HepG2 (cell line): ENCODE data around the gene ZNF524. TPM values are rescaled to one million over a fixed set of nuclear protein-coding genes. Genes with fewer than 3 reads are reported as not detected.
A peak's percentile ranks its signal among the peaks of the same experiment; 100 is the strongest.

Experiments used
- ATAC-seq: fragments of 200-7000 bp; cut with Tn5 transposase; 3 replicates; pipeline ENCODE4 v1.9.1; 2020; ENCODE audit warnings: mild to moderate bottlenecking, moderate library complexity
- BruUV-seq: library from RNA; stranded (reverse); fragments of 400-500 nt; replicated peaks from 2 replicates; lab custom pipeline; 2021; lab: Mats Ljungman, UMichigan
- CTCF ChIA-PET: fragments of 300-600 bp; formaldehyde crosslinking; extraction: SDS; loops from one replicate; lab custom pipeline; 2021; ENCODE audit warnings: low total read pairs, inconsistent platforms, low intra/inter-chr PET ratio; lab: Yijun Ruan, JAX
- POLR2A ChIA-PET: fragments of 350-600 bp; sonication (Branson Sonifier 250); formaldehyde crosslinking; loops from one replicate; lab custom pipeline; 2020; ENCODE audit warnings: antibody characterized with exemption, inconsistent platforms; lab: Yijun Ruan, JAX
- DNase-seq: peaks from one replicate; pipeline ENCODE4 v3.0.0-alpha.2; 2015; ENCODE audit warnings: low spot score
- FAIRE-seq: peaks from 3 replicates; lab custom pipeline; 2011; peaks lifted over from hg19 to GRCh38; lab: Jason Lieb, UNC
- H2AFZ ChIP-seq: one replicate; pipeline ENCODE4 v1.6.1; 2011; ENCODE audit warnings: low read length, inconsistent platforms
- H3K27ac ChIP-seq: fragments of 300-600 bp; 3 replicates; pipeline ENCODE4 v1.8.0; 2011; ENCODE audit warnings: mixed run types, mild to moderate bottlenecking, mixed read lengths, low read length, inconsistent platforms; ENCODE audit not compliant: insufficient read depth; ENCODE audit errors: extremely low read length
- H3K27me3 ChIP-seq, 2 experiments: fragments of 200-600 bp in 1 of 2; 2 replicates in 1 of 2; 3 replicates in 1 of 2; pipeline versions ENCODE4 v1.6.0 to v1.8.0; 2011; ENCODE audit warnings: low read length in 2 of 2, mild to moderate bottlenecking in 2 of 2, moderate library complexity in 2 of 2, inconsistent platforms in 1 of 2; ENCODE audit not compliant: insufficient read depth in 2 of 2, control insufficient read depth in 1 of 2
- H3K36me3 ChIP-seq, 2 experiments: fragments of 200-600 bp in 1 of 2; replicated peaks in 1 of 2; 2 replicates in 1 of 2; 3 replicates in 1 of 2; pipeline versions ENCODE4 v1.5.1 to v1.8.0; 2011; ENCODE audit warnings: low read length in 2 of 2, inconsistent platforms in 1 of 2; ENCODE audit not compliant: insufficient read depth in 2 of 2, control insufficient read depth in 1 of 2
- H3K4me1 ChIP-seq: 2 replicates; pipeline ENCODE4 v1.5.1; 2012; ENCODE audit warnings: low read length, inconsistent platforms; ENCODE audit not compliant: insufficient read depth
- H3K4me2 ChIP-seq: 2 replicates; pipeline ENCODE4 v1.6.0; 2011; ENCODE audit warnings: low read depth, low read length, inconsistent platforms
- H3K4me3 ChIP-seq, 3 experiments: fragments of 200-600 bp in 1 of 3; sonication (generic), shearing (Covaris generic) in 1 of 3; replicated peaks in 1 of 3; 2 replicates each; pipeline ENCODE4 v1.5.1; 2011 to 2016; ENCODE audit warnings: low read length in 3 of 3, inconsistent platforms in 2 of 3, low read depth in 2 of 3, mild to moderate bottlenecking in 2 of 3, control low read depth in 1 of 3, mixed read lengths in 1 of 3; ENCODE audit not compliant: insufficient read depth in 1 of 3
- H3K79me2 ChIP-seq: one replicate; pipeline ENCODE4 v1.6.1; 2011; ENCODE audit warnings: low read length, inconsistent platforms; ENCODE audit not compliant: insufficient read depth
- H3K9ac ChIP-seq: 2 replicates; pipeline ENCODE4 v1.6.0; 2011; ENCODE audit warnings: mild to moderate bottlenecking, low read depth, low read length, inconsistent platforms; ENCODE audit not compliant: insufficient read depth
- H3K9me3 ChIP-seq: 2 replicates; pipeline ENCODE4 v1.5.1; 2012; ENCODE audit warnings: mild to moderate bottlenecking, low read length
- H4K20me1 ChIP-seq: 2 replicates; pipeline ENCODE4 v1.6.0; 2011; ENCODE audit warnings: inconsistent platforms, mild to moderate bottlenecking, low read length, moderate library complexity; ENCODE audit not compliant: insufficient read depth
- CHD4 ChIP-seq: fragments of 200-600 bp; sonication (generic); IDR thresholded peaks from 2 replicates; pipeline ENCODE4 v1.7.0; 2017; ENCODE audit warnings: mild to moderate bottlenecking, low read length, borderline replicate concordance
- E2F2 ChIP-seq: sonication (generic); formaldehyde crosslinking; IDR thresholded peaks from 2 replicates; pipeline ENCODE4 v1.4.0; 2020; ENCODE audit warnings: missing genetic modification reagents, borderline replicate concordance
- ISL2 ChIP-seq: sonication (generic); formaldehyde crosslinking; IDR thresholded peaks from 2 replicates; pipeline ENCODE4 v1.5.0; 2020; ENCODE audit warnings: missing genetic modification reagents
- KLF12 ChIP-seq: sonication (generic); formaldehyde crosslinking; IDR thresholded peaks from 2 replicates; pipeline ENCODE4 v1.4.0; 2020; ENCODE audit warnings: missing genetic modification reagents, borderline replicate concordance
- MAF1 ChIP-seq: sonication (generic); formaldehyde crosslinking; IDR thresholded peaks from 2 replicates; pipeline ENCODE4 v1.5.0; 2020; ENCODE audit warnings: missing genetic modification reagents, borderline replicate concordance
- NFATC3 ChIP-seq: sonication (generic); formaldehyde crosslinking; IDR thresholded peaks from 2 replicates; pipeline ENCODE4 v1.5.1; 2020; ENCODE audit warnings: mild to moderate bottlenecking, missing genetic modification reagents
- NR3C1 ChIP-seq: sonication (generic); formaldehyde crosslinking; IDR thresholded peaks from 2 replicates; pipeline ENCODE4 v1.4.0; 2020; ENCODE audit warnings: missing genetic modification reagents
- PHF8 ChIP-seq: sonication (generic); formaldehyde crosslinking; IDR thresholded peaks from 2 replicates; pipeline ENCODE4 v1.5.0; 2020; ENCODE audit warnings: missing genetic modification reagents
- RELA ChIP-seq: sonication (generic); formaldehyde crosslinking; IDR thresholded peaks from 2 replicates; pipeline ENCODE4 v1.4.0; 2020; ENCODE audit warnings: missing genetic modification reagents
- SALL1 ChIP-seq: sonication (generic); formaldehyde crosslinking; IDR thresholded peaks from 2 replicates; pipeline ENCODE4 v1.8.0; 2022; ENCODE audit warnings: mild to moderate bottlenecking, missing genetic modification reagents
- SOX6 ChIP-seq, 2 experiments: fragments of 450-650 bp in 1 of 2; sonication (generic) in 1 of 2; formaldehyde crosslinking in 1 of 2; IDR thresholded peaks; 2 replicates each; pipeline versions ENCODE4 v1.4.0 to v1.6.1; 2017 to 2020; ENCODE audit warnings: antibody characterized with exemption in 1 of 2, mild to moderate bottlenecking in 1 of 2, missing genetic modification reagents in 1 of 2
- ZNF274 ChIP-seq: sonication (generic); formaldehyde crosslinking; IDR thresholded peaks from 2 replicates; pipeline ENCODE4 v1.5.1; 2020; ENCODE audit warnings: mild to moderate bottlenecking, missing genetic modification reagents
- ZNF318 ChIP-seq: sonication (generic); formaldehyde crosslinking; IDR thresholded peaks from 2 replicates; pipeline ENCODE4 v1.4.0; 2020; ENCODE audit warnings: mild to moderate bottlenecking, missing genetic modification reagents
- ZNF451 ChIP-seq: sonication (generic); formaldehyde crosslinking; IDR thresholded peaks from 2 replicates; pipeline ENCODE4 v1.5.0; 2020; ENCODE audit warnings: mild to moderate bottlenecking, missing genetic modification reagents
- ZNF775 ChIP-seq: sonication (generic); formaldehyde crosslinking; IDR thresholded peaks from 2 replicates; pipeline ENCODE4 v1.4.0; 2020; ENCODE audit warnings: missing genetic modification reagents, mild to moderate bottlenecking, moderate library complexity, borderline replicate concordance
- ZSCAN22 ChIP-seq: sonication (generic); formaldehyde crosslinking; IDR thresholded peaks from 2 replicates; pipeline ENCODE4 v1.4.0; 2020; ENCODE audit warnings: mild to moderate bottlenecking, missing genetic modification reagents
- WGBS: methylation state at CpG from one replicate; pipeline ENCODE4 v1.1.6; 2017; ENCODE audit warnings: low lambda C conversion rate; 5-methylcytosine and 5-hydroxymethylcytosine counted together
- in situ Hi-C: cut with HindIII; loops from 2 replicates; pipeline ENCODE4 v1.10.0; 2017; ENCODE audit warnings: low pct_unique_long_range_greater_than_20kb; ENCODE audit not compliant: extremely low pct_ligation_motif_present
- intact Hi-C: fragments of 100-400 bp; cut with micrococcal nuclease; formaldehyde crosslinking; loops from one replicate; pipeline ENCODE4 v1.10.0; 2022; ENCODE audit not compliant: unreplicated experiment
- polyA plus RNA-seq, 8 experiments: library from polyadenylated mRNA; depleted of rRNA in 3 of 8; stranded (reverse) in 7 of 8; unstranded in 1 of 8; fragments of >200 nt; fragmentation: Illumina TruSeq in 4 of 8; extraction: Trizol in 4 of 8; gene quantifications; 2 replicates each; pipeline versions ENCODE4 v1.2.1 to v1.2.3, GENCODE V29; 2011 to 2016; ENCODE audit warnings: low read depth in 4 of 8, missing spikeins in 1 of 8, mixed read lengths in 1 of 8; ENCODE audit not compliant: insufficient read depth in 1 of 8
- total RNA-seq, 5 experiments: library from RNA; depleted of rRNA; stranded (reverse); fragments of >200 nt; fragmentation: Illumina TruSeq; extraction: Trizol; gene quantifications; 2 replicates each; pipeline ENCODE4 v1.2.3, GENCODE V29; 2016; ENCODE audit warnings: low read depth in 1 of 5

The ZNF524 gene
- total and polyA plus RNA-seq, 2 of the 13 experiments (the other 11 are each of a cell fraction or from before 2014, with no cell fraction given) = 3.2 to 4.6 TPM

- ChIA-PET CTCF (no interaction called here), POLR2A (interaction anchor here (0.7 kb wide), 1 partner anchor 8 kb away, joined by 3 read pairs; no protein-coding TSS in a partner anchor)
- H3K27ac ChIP-seq = peak overlapping the region; percentile 39
- BruUV-seq = no TSS peak
- H3K79me2 ChIP-seq = no peaks in the 10 kb centered on the region
- peak; percentile 68 for DNase-seq
- peak overlapping the region in 1 of 3 experiments; percentile 17; a peak in 2 of 6 replicates for H3K4me3 ChIP-seq
- no peaks in the 10 kb centered on the region for H4K20me1 ChIP-seq
- no peaks in the 10 kb centered on the region for H3K9me3 ChIP-seq
- H3K27me3 ChIP-seq = no peaks in the 10 kb centered on the region
- no peak for FAIRE-seq
- peak overlapping the region; percentile 63 for H3K4me2 ChIP-seq
- intact Hi-C loops = loop anchor here (10.0 kb wide), 1 partner anchor 50 kb away; the partner anchor contains the start of genes ZNF524 and ZNF865
- H3K9ac ChIP-seq = 0 out of 2 replicates have a peak overlapping the region, but pooled peaks have one; percentile 15
- no peak overlapping the region for H2AFZ ChIP-seq
- in situ Hi-C loops = no loop called here
- ATAC-seq = peak; percentile 73
- H3K4me1 ChIP-seq = peaks cover 59% of the 10 kb centered on the region
- WGBS = 4% methylated on average over 8 of the region's 8 CpGs
- H3K36me3 ChIP-seq = no peaks in the 10 kb centered on the region
- TF ChIP-seq SALL1 (CRISPR knock-in tag) (peak; percentile 55; the same call in 1 of the 2 replicates), SOX6 (IDR thresholded peaks at IDR 0.05) (no peak), SOX6 (CRISPR knock-in tag; IDR thresholded peaks at IDR 0.05) (peak; percentile 40; the same call in 1 of the 2 replicates), ZNF451 (CRISPR knock-in tag) (no peak), E2F2 (no peak), PHF8 (0 out of 2 replicates have a peak, but pooled peaks have one; percentile 18), NFATC3 (CRISPR knock-in tag) (no peak), CHD4 (no peak), NR3C1 (no peak), ZNF274 (0 out of 2 replicates have a peak, but pooled peaks have one; percentile 36), ZNF318 (no peak), ZNF775 (CRISPR knock-in tag) (no peak), ISL2 (CRISPR knock-in tag) (no peak), ZSCAN22 (CRISPR knock-in tag) (no peak), KLF12 (no peak), MAF1 (CRISPR knock-in tag) (no peak), RELA (CRISPR knock-in tag) (no peak)
Measured at GRCh38 chr19:55554741-55555152, 45.3 kb upstream of the ZNF524 start.
